Measurements from ENCODE around the gene CAMK2D.

CAMK2D gene

GRCh38 chr4:113747949-113748348 lies 13.6 kb downstream of the CAMK2D start:
- TF ChIP-seq FOXP2 (optimal IDR thresholded peaks at IDR 0.05; ENCODE audit: borderline replicate concordance, extremely low read depth, extremely low read length, insufficient read depth) (no peak), TAF1 (IDR thresholded peaks at IDR 0.05; ENCODE audit: borderline replicate concordance, insufficient read depth, low read length) (no peak), POLR2AphosphoS5 (IDR thresholded peaks at IDR 0.05; ENCODE audit: low read depth, low read length) (no peak), SIN3A (IDR thresholded peaks at IDR 0.05; ENCODE audit: borderline replicate concordance, insufficient read depth, low read length) (no peak)
- TF ChIP-seq, protein P1, sequence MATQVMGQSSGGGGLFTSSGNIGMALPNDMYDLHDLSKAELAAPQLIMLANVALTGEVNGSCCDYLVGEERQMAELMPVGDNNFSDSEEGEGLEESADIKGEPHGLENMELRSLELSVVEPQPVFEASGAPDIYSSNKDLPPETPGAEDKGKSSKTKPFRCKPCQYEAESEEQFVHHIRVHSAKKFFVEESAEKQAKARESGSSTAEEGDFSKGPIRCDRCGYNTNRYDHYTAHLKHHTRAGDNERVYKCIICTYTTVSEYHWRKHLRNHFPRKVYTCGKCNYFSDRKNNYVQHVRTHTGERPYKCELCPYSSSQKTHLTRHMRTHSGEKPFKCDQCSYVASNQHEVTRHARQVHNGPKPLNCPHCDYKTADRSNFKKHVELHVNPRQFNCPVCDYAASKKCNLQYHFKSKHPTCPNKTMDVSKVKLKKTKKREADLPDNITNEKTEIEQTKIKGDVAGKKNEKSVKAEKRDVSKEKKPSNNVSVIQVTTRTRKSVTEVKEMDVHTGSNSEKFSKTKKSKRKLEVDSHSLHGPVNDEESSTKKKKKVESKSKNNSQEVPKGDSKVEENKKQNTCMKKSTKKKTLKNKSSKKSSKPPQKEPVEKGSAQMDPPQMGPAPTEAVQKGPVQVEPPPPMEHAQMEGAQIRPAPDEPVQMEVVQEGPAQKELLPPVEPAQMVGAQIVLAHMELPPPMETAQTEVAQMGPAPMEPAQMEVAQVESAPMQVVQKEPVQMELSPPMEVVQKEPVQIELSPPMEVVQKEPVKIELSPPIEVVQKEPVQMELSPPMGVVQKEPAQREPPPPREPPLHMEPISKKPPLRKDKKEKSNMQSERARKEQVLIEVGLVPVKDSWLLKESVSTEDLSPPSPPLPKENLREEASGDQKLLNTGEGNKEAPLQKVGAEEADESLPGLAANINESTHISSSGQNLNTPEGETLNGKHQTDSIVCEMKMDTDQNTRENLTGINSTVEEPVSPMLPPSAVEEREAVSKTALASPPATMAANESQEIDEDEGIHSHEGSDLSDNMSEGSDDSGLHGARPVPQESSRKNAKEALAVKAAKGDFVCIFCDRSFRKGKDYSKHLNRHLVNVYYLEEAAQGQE (IDR thresholded peaks at IDR 0.05; ENCODE audit: insufficient read depth in 1 of 2, low read depth in 2 of 2, low read length in 2 of 2): no peak

GRCh38 chr4:113745711-113746110 lies 15.8 kb downstream of the CAMK2D start:
- TF ChIP-seq TAF1 (IDR thresholded peaks at IDR 0.05; ENCODE audit: borderline replicate concordance, insufficient read depth, low read length) (no peak), SIN3A (IDR thresholded peaks at IDR 0.05; ENCODE audit: borderline replicate concordance, insufficient read depth, low read length) (no peak), POLR2AphosphoS5 (IDR thresholded peaks at IDR 0.05; ENCODE audit: low read depth, low read length) (no peak), FOXP2 (optimal IDR thresholded peaks at IDR 0.05; ENCODE audit: borderline replicate concordance, extremely low read depth, extremely low read length, insufficient read depth) (no peak)
- TF ChIP-seq, protein P1 (IDR thresholded peaks at IDR 0.05; ENCODE audit: insufficient read depth in 1 of 2, low read depth in 2 of 2, low read length in 2 of 2): no peak

GRCh38 chr4:113744667-113745240 lies 16.8 kb downstream of the CAMK2D start:
- TF ChIP-seq, protein P1 (IDR thresholded peaks at IDR 0.05; ENCODE audit: insufficient read depth in 1 of 2, low read depth in 2 of 2, low read length in 2 of 2): no peak
- TF ChIP-seq SIN3A (IDR thresholded peaks at IDR 0.05; ENCODE audit: borderline replicate concordance, insufficient read depth, low read length): no peak
- TF ChIP-seq POLR2AphosphoS5 (IDR thresholded peaks at IDR 0.05; ENCODE audit: low read depth, low read length): no peak
- TF ChIP-seq TAF1 (IDR thresholded peaks at IDR 0.05; ENCODE audit: borderline replicate concordance, insufficient read depth, low read length): no peak
- TF ChIP-seq FOXP2 (optimal IDR thresholded peaks at IDR 0.05; ENCODE audit: borderline replicate concordance, extremely low read depth, extremely low read length, insufficient read depth): no peak

GRCh38 chr4:113743690-113744089 lies 17.8 kb downstream of the CAMK2D start:
- TF ChIP-seq TAF1 (IDR thresholded peaks at IDR 0.05; ENCODE audit: borderline replicate concordance, insufficient read depth, low read length) (no peak), FOXP2 (optimal IDR thresholded peaks at IDR 0.05; ENCODE audit: borderline replicate concordance, extremely low read depth, extremely low read length, insufficient read depth) (no peak), POLR2AphosphoS5 (IDR thresholded peaks at IDR 0.05; ENCODE audit: low read depth, low read length) (no peak), SIN3A (IDR thresholded peaks at IDR 0.05; ENCODE audit: borderline replicate concordance, insufficient read depth, low read length) (no peak)
- TF ChIP-seq, protein P1 (IDR thresholded peaks at IDR 0.05; ENCODE audit: insufficient read depth in 1 of 2, low read depth in 2 of 2, low read length in 2 of 2): no peak

All from PFSK-1 (cell line).